GM12892 (cell line): Measurements from ENCODE around the gene WDR38. TPM values are rescaled to one million over a fixed set of nuclear protein-coding genes. Genes with fewer than 3 reads are reported as not detected.

Experiments
- DNase-seq: peaks from one replicate; pipeline ENCODE4 v3.0.0; 2011; ENCODE audit not compliant: insufficient read length
- FAIRE-seq: peaks from 2 replicates; lab custom pipeline; 2011; peaks lifted over from hg19 to GRCh38; lab: Jason Lieb, UNC
- POLR2A ChIP-seq: IDR thresholded peaks from 2 replicates; pipeline ENCODE4 v1.6.1; 2011; ENCODE audit warnings: low read depth, low read length, control low read depth
- POLR2AphosphoS5 ChIP-seq: IDR thresholded peaks from 2 replicates; pipeline ENCODE4 v1.6.1; 2011; ENCODE audit warnings: low read depth, low read length, control low read depth
- TAF1 ChIP-seq: IDR thresholded peaks from 2 replicates; pipeline ENCODE4 v1.6.1; 2011; ENCODE audit warnings: low read depth, mild to moderate bottlenecking, control low read depth, low read length, borderline replicate concordance
- polyA plus RNA-seq: library from polyadenylated mRNA; unstranded; fragments of >200 nt; gene quantifications from one replicate; pipeline ENCODE4 v1.2.1, GENCODE V29; 2012; ENCODE audit warnings: missing spikeins, inconsistent platforms; ENCODE audit not compliant: missing spikeins

Gene WDR38, protein sequence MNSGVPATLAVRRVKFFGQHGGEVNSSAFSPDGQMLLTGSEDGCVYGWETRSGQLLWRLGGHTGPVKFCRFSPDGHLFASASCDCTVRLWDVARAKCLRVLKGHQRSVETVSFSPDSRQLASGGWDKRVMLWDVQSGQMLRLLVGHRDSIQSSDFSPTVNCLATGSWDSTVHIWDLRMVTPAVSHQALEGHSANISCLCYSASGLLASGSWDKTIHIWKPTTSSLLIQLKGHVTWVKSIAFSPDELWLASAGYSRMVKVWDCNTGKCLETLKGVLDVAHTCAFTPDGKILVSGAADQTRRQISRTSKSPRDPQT
- 0.34 TPM for polyA plus RNA-seq

GRCh38 chr9:124852829-124853531 is at the start of gene WDR38:
TSS of gene WDR38 (plus strand) at chr9:124853460. CDS start at chr9:124853532, 72 bp downstream.
- FAIRE-seq = peak; percentile 96

DNA sequence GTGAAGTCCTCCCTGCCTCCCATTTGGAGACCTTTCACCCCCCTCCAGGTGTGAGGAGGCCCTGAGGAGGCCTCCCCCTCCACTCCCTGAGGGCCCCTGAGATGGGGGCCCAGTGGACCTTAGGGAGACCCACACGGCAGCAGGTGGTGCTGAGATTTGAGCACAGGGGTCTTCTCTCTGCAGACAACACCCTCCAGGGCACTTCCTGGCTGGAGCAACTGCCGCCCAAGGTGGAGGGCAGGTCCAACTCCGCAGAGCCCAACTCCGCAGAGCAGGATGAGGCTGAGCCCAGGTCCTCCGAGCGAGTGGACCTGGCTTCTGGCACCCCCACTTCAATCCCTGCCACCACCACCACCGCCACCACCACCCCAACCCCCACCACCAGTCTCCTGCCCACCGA is 49.3 kb upstream of the WDR38 start:
- FAIRE-seq = no peak
- no peak for DNase-seq
- TF ChIP-seq POLR2A = no peak
- TF ChIP-seq TAF1 = no peak
- TF ChIP-seq POLR2AphosphoS5 = no peak

More at GRCh38 chr9:124852829-124853531, at the start of gene WDR38:
- DNase-seq = peak; percentile 89
- TF ChIP-seq POLR2A (no peak), TAF1 (no peak), POLR2AphosphoS5 (no peak)

- DNase-seq (no peak), FAIRE-seq (peak; percentile 46)
- TF ChIP-seq POLR2AphosphoS5 (no peak), POLR2A (no peak), TAF1 (no peak)
These were observed 48.1 kb upstream of the WDR38 start for GRCh38 chr9:124805186-124805585.

GRCh38 chr9:124808246-124808956 is 44.9 kb upstream of the WDR38 start:
- FAIRE-seq (no peak), DNase-seq (no peak)
- no peak for TF ChIP-seq TAF1
- no peak for TF ChIP-seq POLR2A
- TF ChIP-seq POLR2AphosphoS5 = no peak

- FAIRE-seq (no peak), DNase-seq (no peak)
- TF ChIP-seq POLR2AphosphoS5 (no peak), TAF1 (no peak), POLR2A (no peak)
These were observed 44.0 kb upstream of the WDR38 start for GRCh38 chr9:124809211-124809610.

- TF ChIP-seq POLR2AphosphoS5 = no peak
- TF ChIP-seq POLR2A = no peak
- TF ChIP-seq TAF1 = no peak
- no peak for DNase-seq
- FAIRE-seq = no peak
These were observed 43.3 kb upstream of the WDR38 start for GRCh38 chr9:124809741-124810500.

DNA sequence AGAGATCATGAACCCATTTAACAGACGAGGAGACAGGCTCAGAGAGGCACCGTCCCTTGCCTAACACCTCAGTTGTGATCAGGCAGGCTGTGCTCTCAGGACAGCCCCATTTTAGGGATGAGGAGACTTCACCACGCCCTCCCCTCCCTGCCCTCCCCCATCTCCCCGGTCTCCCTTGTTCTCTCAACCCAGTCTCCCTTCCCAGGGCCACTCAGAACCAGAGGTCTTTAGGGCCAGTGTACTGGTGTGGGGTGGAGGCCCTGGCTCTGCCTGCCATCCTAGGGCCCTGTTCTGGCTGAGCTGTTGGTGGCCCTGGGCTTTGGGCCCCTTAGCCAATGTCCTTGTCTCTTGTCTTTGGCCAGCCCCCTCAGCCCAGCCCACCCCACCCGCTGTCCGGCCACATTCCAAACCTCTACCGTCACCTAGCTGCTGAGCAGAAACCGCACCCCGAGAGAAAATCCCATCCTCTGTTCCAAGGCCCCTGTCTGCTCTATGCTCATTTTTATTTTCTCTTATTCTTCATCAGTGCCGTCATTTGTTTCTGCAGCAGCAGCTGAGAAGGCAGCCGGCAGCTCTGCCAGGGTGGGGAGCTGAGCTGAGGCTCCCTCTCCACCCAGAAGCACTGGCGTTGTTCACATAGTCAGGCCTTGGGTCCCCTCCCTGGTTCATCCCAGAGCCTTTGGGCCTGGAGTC is 42.5 kb upstream of the WDR38 start:
- FAIRE-seq (no peak), DNase-seq (no peak)
- TF ChIP-seq POLR2AphosphoS5 (no peak), POLR2A (no peak), TAF1 (no peak)

- DNase-seq (no peak), FAIRE-seq (no peak)
- TF ChIP-seq POLR2AphosphoS5 = no peak
- TF ChIP-seq POLR2A = no peak
- no peak for TF ChIP-seq TAF1
These were observed 40.8 kb upstream of the WDR38 start for GRCh38 chr9:124812441-124812876.

DNA sequence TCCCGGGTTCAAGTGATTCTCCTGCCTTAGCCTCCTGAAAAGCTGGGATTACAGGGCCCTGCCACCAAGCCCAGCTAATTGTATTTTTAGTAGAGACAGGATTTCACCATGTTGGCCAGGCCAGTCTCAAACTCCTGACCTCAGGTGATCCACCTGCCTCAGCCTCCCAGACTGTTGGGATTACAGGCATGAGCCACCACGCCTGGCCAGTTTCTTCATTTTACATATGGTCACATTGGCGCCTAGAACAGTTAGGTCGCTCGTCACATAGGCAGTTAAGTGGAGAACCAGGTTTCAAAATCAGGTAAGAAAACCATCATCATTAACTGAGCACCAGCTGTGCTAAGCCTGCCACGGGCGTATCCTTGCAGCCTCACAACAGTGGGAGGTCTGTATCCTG is 40.2 kb upstream of the WDR38 start:
- no peak for TF ChIP-seq POLR2A
- TF ChIP-seq TAF1 = no peak
- TF ChIP-seq POLR2AphosphoS5 = no peak
- peak; percentile 27 for FAIRE-seq
- no peak for DNase-seq

- TF ChIP-seq POLR2AphosphoS5 (no peak), POLR2A (no peak), TAF1 (no peak)
- DNase-seq = no peak
- FAIRE-seq = no peak
These were observed 39.6 kb upstream of the WDR38 start for GRCh38 chr9:124813501-124814163.
